Activated gamma-delta T cell (primary cell): Measurements from ENCODE around the gene BRPF3.

Experiments used
- DNase-seq: peaks from one replicate; lab custom pipeline; 2025; lab: John Stamatoyannopoulos, UW

The BRPF3 gene

GRCh38 chr6:36232172-36232571, 35.6 kb downstream of the BRPF3 start:
- no peak for DNase-seq

GRCh38 chr6:36235309-36235708, 38.8 kb downstream of the BRPF3 start:
- DNase-seq: no peak

GRCh38 chr6:36235862-36236261, 39.3 kb downstream of the BRPF3 start:
- no peak for DNase-seq

GRCh38 chr6:36239774-36240173, 43.2 kb downstream of the BRPF3 start:
- no peak for DNase-seq

- DNase-seq: no peak
These were observed 45.2 kb downstream of the BRPF3 start for GRCh38 chr6:36241728-36242127.

GRCh38 chr6:36242161-36242560, 45.6 kb downstream of the BRPF3 start:
- no peak for DNase-seq

GRCh38 chr6:36242626-36243025, 46.1 kb downstream of the BRPF3 start:
- DNase-seq: no peak

GRCh38 chr6:36243562-36244212, 47.1 kb downstream of the BRPF3 start:
- no peak for DNase-seq

- DNase-seq: no peak
These were observed 48.2 kb downstream of the BRPF3 start for GRCh38 chr6:36244641-36245280.

- no peak for DNase-seq
These were observed 49.1 kb downstream of the BRPF3 start for GRCh38 chr6:36245572-36246061.

- DNase-seq: no peak
These were observed 50.1 kb downstream of the BRPF3 start for GRCh38 chr6:36246506-36247268.

GRCh38 chr6:36247693-36248092, 51.1 kb downstream of the BRPF3 start:
- no peak for DNase-seq

- no peak for DNase-seq
These were observed 52.4 kb downstream of the BRPF3 start for GRCh38 chr6:36248980-36249379.

GRCh38 chr6:36249536-36249935, 53.0 kb downstream of the BRPF3 start:
- no peak for DNase-seq

GRCh38 chr6:36252005-36252404, 55.5 kb downstream of the BRPF3 start:
- no peak for DNase-seq

GRCh38 chr6:36263390-36264000, 67.0 kb downstream of the BRPF3 start:
- no peak for DNase-seq

- DNase-seq: no peak
These were observed 69.2 kb downstream of the BRPF3 start for GRCh38 chr6:36265744-36266143.

GRCh38 chr6:36266913-36267644, 70.5 kb downstream of the BRPF3 start:
- no peak for DNase-seq

GRCh38 chr6:36267731-36268477, 71.4 kb downstream of the BRPF3 start:
- no peak for DNase-seq

GRCh38 chr6:36268478-36269275, 72.1 kb downstream of the BRPF3 start:
- DNase-seq: no peak
